IMR-90 (cell line): ENCODE measurements around the gene NMNAT3. TPM values are rescaled to one million over a fixed set of nuclear protein-coding genes. Genes with fewer than 3 reads are reported as not detected.
A peak's percentile ranks its signal among the peaks of the same experiment; 100 is the strongest.

Experiments used
- ATAC-seq: fragments of 200-7000 bp; cut with Tn5 transposase; 2 replicates; pipeline ENCODE4 v1.9.1; 2020; ENCODE audit warnings: low read depth, mild to moderate bottlenecking, moderate library complexity
- BruUV-seq: library from RNA; stranded (reverse); fragments of 400-500 nt; replicated peaks from 2 replicates; lab custom pipeline; 2021; lab: Mats Ljungman, UMichigan
- CTCF ChIA-PET: fragments of 300-600 bp; formaldehyde crosslinking; extraction: SDS; loops from one replicate; lab custom pipeline; 2021; ENCODE audit warnings: antibody characterized with exemption; lab: Yijun Ruan, JAX
- POLR2A ChIA-PET: fragments of 300-600 bp; sonication (Branson Sonifier 250); formaldehyde crosslinking; loops from one replicate; lab custom pipeline; 2022; ENCODE audit warnings: antibody characterized with exemption; ENCODE audit not compliant: unreplicated experiment; lab: Charles Lee
- DNase-seq: peaks from one replicate; pipeline ENCODE4 v3.0.0; 2013
- H2AFZ ChIP-seq: replicated peaks from 2 replicates; pipeline ENCODE3; 2013; ENCODE audit warnings: low read length, mild to moderate bottlenecking; ENCODE audit not compliant: poor library complexity
- H2AK5ac ChIP-seq: 2 replicates; pipeline ENCODE4 v1.6.1; 2013; ENCODE audit warnings: low read depth, low read length, inconsistent platforms
- H2AK9ac ChIP-seq: replicated peaks from 2 replicates; pipeline ENCODE3; 2013; ENCODE audit warnings: mild to moderate bottlenecking, low read depth, low read length, moderate library complexity; ENCODE audit not compliant: poor library complexity
- H2BK120ac ChIP-seq: 2 replicates; pipeline ENCODE4 v1.6.1; 2013; ENCODE audit warnings: low read depth, low read length, inconsistent platforms
- H2BK15ac ChIP-seq: 3 replicates; pipeline ENCODE4 v1.6.1; 2013; ENCODE audit warnings: low read depth, low read length, inconsistent platforms
- H2BK20ac ChIP-seq: 2 replicates; pipeline ENCODE4 v1.6.1; 2013; ENCODE audit warnings: low read depth, mild to moderate bottlenecking, inconsistent platforms, low read length, moderate library complexity
- H2BK5ac ChIP-seq: 2 replicates; pipeline ENCODE4 v1.6.1; 2013; ENCODE audit warnings: mild to moderate bottlenecking, low read depth, low read length, inconsistent platforms; ENCODE audit not compliant: poor library complexity, severe bottlenecking
- H3K14ac ChIP-seq: replicated peaks from 2 replicates; pipeline ENCODE4 v1.6.1; 2013; ENCODE audit warnings: low read depth, low read length, inconsistent platforms
- H3K18ac ChIP-seq: 2 replicates; pipeline ENCODE4 v1.6.1; 2013; ENCODE audit warnings: low read depth, low read length, control low read depth
- H3K23ac ChIP-seq: 2 replicates; pipeline ENCODE4 v1.6.1; 2013; ENCODE audit warnings: low read depth, low read length, inconsistent platforms
- H3K27ac ChIP-seq: 2 replicates; pipeline ENCODE4 v1.5.1; 2013; ENCODE audit warnings: mild to moderate bottlenecking, control low read depth, low read length; ENCODE audit not compliant: insufficient read depth
- H3K27me3 ChIP-seq: 2 replicates; pipeline ENCODE4 v1.6.1; 2013; ENCODE audit warnings: low read length; ENCODE audit not compliant: control insufficient read depth, insufficient read depth
- H3K36me3 ChIP-seq: 2 replicates; pipeline ENCODE4 v1.6.1; 2013; ENCODE audit warnings: low read length, mixed read lengths; ENCODE audit not compliant: control insufficient read depth, insufficient read depth
- H3K4ac ChIP-seq: 2 replicates; pipeline ENCODE4 v1.6.1; 2013; ENCODE audit warnings: low read depth, low read length, inconsistent platforms
- H3K4me1 ChIP-seq: 2 replicates; pipeline ENCODE4 v1.6.1; 2013; ENCODE audit warnings: low read length, mixed read lengths; ENCODE audit not compliant: control insufficient read depth, insufficient read depth
- H3K4me2 ChIP-seq: 2 replicates; pipeline ENCODE4 v1.6.1; 2013; ENCODE audit warnings: low read depth, mild to moderate bottlenecking, control low read depth, low read length, moderate library complexity
- H3K4me3 ChIP-seq: 2 replicates; pipeline ENCODE4 v1.5.1; 2013; ENCODE audit warnings: low read depth, mild to moderate bottlenecking, control low read depth, low read length, moderate library complexity; ENCODE audit not compliant: insufficient read depth
- H3K56ac ChIP-seq: 2 replicates; pipeline ENCODE4 v1.6.1; 2013; ENCODE audit warnings: low read length, inconsistent platforms; ENCODE audit not compliant: insufficient read depth; ENCODE audit errors: extremely low read depth
- H3K79me1 ChIP-seq, 2 experiments: 2 replicates each; pipeline ENCODE4 v1.6.1; 2013; ENCODE audit warnings: low read length in 2 of 2, inconsistent platforms in 1 of 2, low read depth in 1 of 2
- H3K9ac ChIP-seq: 2 replicates; pipeline ENCODE4 v1.6.1; 2013; ENCODE audit warnings: low read depth, low read length, control low read depth
- H3K9me1 ChIP-seq: 2 replicates; pipeline ENCODE4 v1.6.1; 2013; ENCODE audit warnings: low read length, inconsistent platforms; ENCODE audit not compliant: insufficient read depth
- H3K9me3 ChIP-seq: 2 replicates; pipeline ENCODE4 v1.6.1; 2013; ENCODE audit warnings: low read length; ENCODE audit not compliant: control insufficient read depth, insufficient read depth
- H4K20me1 ChIP-seq: 2 replicates; pipeline ENCODE4 v1.6.1; 2013; ENCODE audit warnings: low read length, inconsistent platforms; ENCODE audit not compliant: insufficient read depth
- H4K5ac ChIP-seq: 2 replicates; pipeline ENCODE4 v1.6.1; 2013; ENCODE audit warnings: mild to moderate bottlenecking, low read depth, low read length, control low read depth
- H4K8ac ChIP-seq, 2 experiments: 2 replicates each; pipeline ENCODE4 v1.6.1; 2013; ENCODE audit warnings: low read depth in 2 of 2, low read length in 2 of 2, control low read depth in 1 of 2, inconsistent platforms in 1 of 2
- H4K91ac ChIP-seq: 2 replicates; pipeline ENCODE4 v1.6.1; 2013; ENCODE audit warnings: low read depth, low read length, inconsistent platforms; ENCODE audit not compliant: insufficient read depth
- CEBPB ChIP-seq: IDR thresholded peaks from 2 replicates; pipeline ENCODE4 v1.6.1; 2012; ENCODE audit warnings: low read depth, low read length, improper control_type of control experiment
- MXI1 ChIP-seq: IDR thresholded peaks from 2 replicates; pipeline ENCODE4 v1.6.1; 2012; ENCODE audit warnings: low read depth, mild to moderate bottlenecking, low read length, moderate library complexity, borderline replicate concordance
- NFE2L2 ChIP-seq: fragments of 150-350 bp; IDR thresholded peaks from 2 replicates; pipeline ENCODE4 v1.6.1; 2016; ENCODE audit warnings: low read depth, mild to moderate bottlenecking, low read length
- WGBS, 2 experiments: methylation state at CpG; one replicate each; pipeline versions ENCODE4 v1.1.5 to v1.1.7; 2013; ENCODE audit warnings: missing lambda C conversion rate in 2 of 2; ENCODE audit not compliant: insufficient read length in 1 of 2; ENCODE audit errors: extremely low coverage in 2 of 2; 5-methylcytosine and 5-hydroxymethylcytosine counted together
- dilution Hi-C: fragments of 300-500 bp; cut with HindIII; formaldehyde crosslinking; loops from one replicate; pipeline ENCODE4 v1.14.3; 2018; ENCODE audit warnings: low sequenced_read_pairs; ENCODE audit not compliant: unreplicated experiment
- in situ Hi-C: fragments of 300-500 bp; cut with MboI; formaldehyde crosslinking; loops from 3 replicates; pipeline ENCODE4 v1.14.3; 2019; ENCODE audit warnings: low sequenced_read_pairs, inconsistent platforms, mixed read lengths
- intact Hi-C: fragments of 100-400 bp; cut with micrococcal nuclease; formaldehyde crosslinking; loops from 2 replicates; pipeline ENCODE4 v1.10.0; 2022
- polyA plus RNA-seq, 3 experiments: library from polyadenylated mRNA; depleted of rRNA; stranded (reverse); fragments of >200 nt; gene quantifications; 2 replicates each; pipeline ENCODE4 v1.2.3, GENCODE V29; 2012; ENCODE audit warnings: low replicate concordance in 1 of 3
- total RNA-seq: library from RNA; depleted of rRNA; stranded (reverse); fragments of >200 nt; gene quantifications from 2 replicates; pipeline ENCODE4 v1.2.3, GENCODE V29; 2012

NMNAT3 gene
- total and polyA plus RNA-seq, 2 of the 4 experiments (the other 2 are of a cell fraction) = 0.12 to 0.36 TPM

DNA sequence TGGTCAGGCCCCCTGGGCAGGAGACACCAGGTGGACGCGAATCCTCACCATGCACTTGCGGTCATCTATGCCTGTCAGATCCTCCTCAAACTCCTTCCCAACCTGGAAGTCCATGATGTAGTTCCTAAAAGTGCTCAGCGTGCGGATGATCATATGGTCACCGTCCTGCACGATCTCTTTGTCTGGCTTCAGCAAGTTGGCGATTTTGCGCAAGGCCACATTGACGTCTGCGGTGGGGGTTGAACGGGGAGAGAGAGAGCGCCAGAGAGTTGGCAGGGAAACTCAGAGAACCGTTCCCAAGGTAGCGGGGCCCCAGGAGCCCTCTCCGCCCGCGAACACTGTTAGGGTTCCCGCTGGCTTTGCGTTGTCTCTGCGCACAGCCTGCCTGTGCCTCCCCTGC lies 139.0 kb downstream of the NMNAT3 start:
- DNase-seq = peak; percentile 53

More for the DNA sequence above, 139.0 kb downstream of the NMNAT3 start:
- peak overlapping the region; percentile 31; the same call in 1 of the 2 replicates for H3K23ac ChIP-seq
- H3K4me1 ChIP-seq = peaks cover 15% of the 10 kb centered on the region; the same call in 1 of the 2 replicates
- H2AK9ac ChIP-seq = peak overlapping the region; percentile 81
- H2BK5ac ChIP-seq = no peak overlapping the region
- TF ChIP-seq MXI1 (no peak), CEBPB (peak; percentile 17; the same call in 1 of the 2 replicates), NFE2L2 (no peak)
- in situ Hi-C loops = no loop called here
- H3K4ac ChIP-seq = 0 out of 2 replicates have a peak overlapping the region, but pooled peaks have one; percentile 4
- H3K56ac ChIP-seq = no peak overlapping the region
- no peak overlapping the region for H4K8ac ChIP-seq
- peak overlapping the region; percentile 64; the same call in 1 of the 2 replicates for H3K9ac ChIP-seq
- no TSS peak for BruUV-seq
- peak overlapping the region; percentile 41 for H3K4me3 ChIP-seq
- H3K27ac ChIP-seq = no peak overlapping the region
- H3K79me1 ChIP-seq = no peaks in the 10 kb centered on the region
- CTCF ChIA-PET = no interaction called here
- 41% methylated on average over 11 of the region's 21 CpGs; no CpG with 5 or more reads in 1 of the 2 experiments for WGBS, 2 experiments
- intact Hi-C loops = no loop called here
- no peak overlapping the region for H3K14ac ChIP-seq
- H3K4me2 ChIP-seq = peak overlapping the region; percentile 82
- no peaks in the 10 kb centered on the region for H4K20me1 ChIP-seq
- H2AFZ ChIP-seq = peak overlapping the region; percentile 93
- dilution Hi-C loops = no loop called here
- no peaks in the 10 kb centered on the region for H3K27me3 ChIP-seq
- H4K5ac ChIP-seq = no peak overlapping the region
- H2AK5ac ChIP-seq = no peak overlapping the region
- H3K18ac ChIP-seq = no peak overlapping the region
- no peak for ATAC-seq
- H2BK20ac ChIP-seq = no peak overlapping the region
- 0 out of 2 replicates have a peak, but pooled peaks cover 2% of the 10 kb centered on the region for H3K9me3 ChIP-seq
- H3K36me3 ChIP-seq = peaks cover 2% of the 10 kb centered on the region; the same call in 1 of the 2 replicates
- POLR2A ChIA-PET = no interaction called here
- H2BK15ac ChIP-seq = no peak overlapping the region
- H2BK120ac ChIP-seq = no peak overlapping the region
- H4K91ac ChIP-seq = no peak overlapping the region
- peaks cover 9% of the 10 kb centered on the region for H3K9me1 ChIP-seq
